GM06990 (cell line): ENCODE results near the gene CTIF.

Experiments
- DNase-seq: peaks from one replicate; pipeline ENCODE4 v3.0.0-alpha.2; 2011; ENCODE audit not compliant: insufficient read length; ENCODE audit errors: extremely low read depth
- H3K27me3 ChIP-seq: replicated peaks from 2 replicates; pipeline ENCODE4 v1.6.0; 2011; ENCODE audit warnings: low read length; ENCODE audit not compliant: control insufficient read depth, insufficient read depth
- H3K36me3 ChIP-seq: 2 replicates; pipeline ENCODE4 v1.5.1; 2011; ENCODE audit warnings: low read length; ENCODE audit not compliant: control insufficient read depth, insufficient read depth
- H3K4me3 ChIP-seq: replicated peaks from 2 replicates; pipeline ENCODE4 v1.5.1; 2011; ENCODE audit warnings: low read depth, mild to moderate bottlenecking, control low read depth, low read length
- CTCF ChIP-seq: IDR thresholded peaks from 2 replicates; pipeline ENCODE4 v1.5.1; 2011; ENCODE audit warnings: low read length, control low read depth, mild to moderate bottlenecking, inconsistent platforms; ENCODE audit not compliant: insufficient read depth, poor library complexity, severe bottlenecking

CTIF gene

GRCh38 chr18:48815179-48815515 lies 276.3 kb downstream of the CTIF start:
- Histone ChIP-seq H3K4me3 (no peak overlapping the region), H3K27me3 (no peaks in the 10 kb centered on the region), H3K36me3 (no peaks in the 10 kb centered on the region)
- TF ChIP-seq CTCF: no peak
- DNase-seq: no peak

GRCh38 chr18:48815581-48816324 lies 276.9 kb downstream of the CTIF start:
- no peak for TF ChIP-seq CTCF
- no peaks in the 10 kb centered on the region for H3K27me3 ChIP-seq
- H3K36me3 ChIP-seq: no peaks in the 10 kb centered on the region
- no peak overlapping the region for H3K4me3 ChIP-seq
- DNase-seq: no peak

- TF ChIP-seq CTCF: no peak
- Histone ChIP-seq H3K4me3 (no peak overlapping the region), H3K36me3 (no peaks in the 10 kb centered on the region), H3K27me3 (no peaks in the 10 kb centered on the region)
- no peak for DNase-seq
Observed at GRCh38 chr18:48816554-48816953, 277.7 kb downstream of the CTIF start.

GRCh38 chr18:48817021-48817461 lies 278.2 kb downstream of the CTIF start:
- H3K27me3 ChIP-seq: no peaks in the 10 kb centered on the region

GRCh38 chr18:48818329-48819254 lies 279.8 kb downstream of the CTIF start:
- Histone ChIP-seq H3K27me3 (no peaks in the 10 kb centered on the region), H3K36me3 (no peaks in the 10 kb centered on the region), H3K4me3 (no peak overlapping the region)
- no peak for DNase-seq
- no peak for TF ChIP-seq CTCF

More at GRCh38 chr18:48817021-48817461, 278.2 kb downstream of the CTIF start:
- H3K36me3 ChIP-seq: no peaks in the 10 kb centered on the region
- TF ChIP-seq CTCF: no peak
- no peak overlapping the region for H3K4me3 ChIP-seq
- DNase-seq: no peak
